DMS153 treated with DMSO at 0.1 percent for 48 hours (cell line): ENCODE measurements around the gene E2F7.

Source experiments
- DNase-seq: peaks from one replicate; lab custom pipeline; 2025; ENCODE audit not compliant: unreplicated experiment; lab: John Stamatoyannopoulos, UW

Gene E2F7

DNA sequence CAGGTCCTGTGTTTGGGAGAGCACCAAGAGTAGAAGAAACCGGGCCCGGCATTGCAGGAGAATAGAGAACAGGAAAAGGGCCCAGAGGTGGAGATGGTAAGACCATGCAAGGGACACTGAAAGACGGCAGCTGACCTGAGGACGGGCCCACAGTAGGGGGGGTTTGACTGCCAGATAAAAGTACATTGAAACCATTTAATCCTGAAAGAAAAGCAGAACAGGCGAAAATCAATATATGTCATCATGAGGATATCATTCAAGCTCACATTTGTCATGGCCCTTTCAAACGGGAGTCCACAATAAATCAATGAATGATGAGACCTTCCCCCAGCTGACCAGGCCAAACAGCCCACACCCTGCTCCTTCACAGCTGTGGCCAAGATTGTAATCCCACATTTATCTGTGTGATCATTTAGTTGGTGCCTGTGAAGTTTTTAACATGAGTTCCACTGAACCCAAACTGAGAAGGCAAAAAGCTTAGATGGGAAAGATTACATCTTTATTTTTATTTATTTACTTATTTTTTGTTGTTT lies 39.5 kb downstream of the E2F7 start:
- DNase-seq, result no peak

DNA sequence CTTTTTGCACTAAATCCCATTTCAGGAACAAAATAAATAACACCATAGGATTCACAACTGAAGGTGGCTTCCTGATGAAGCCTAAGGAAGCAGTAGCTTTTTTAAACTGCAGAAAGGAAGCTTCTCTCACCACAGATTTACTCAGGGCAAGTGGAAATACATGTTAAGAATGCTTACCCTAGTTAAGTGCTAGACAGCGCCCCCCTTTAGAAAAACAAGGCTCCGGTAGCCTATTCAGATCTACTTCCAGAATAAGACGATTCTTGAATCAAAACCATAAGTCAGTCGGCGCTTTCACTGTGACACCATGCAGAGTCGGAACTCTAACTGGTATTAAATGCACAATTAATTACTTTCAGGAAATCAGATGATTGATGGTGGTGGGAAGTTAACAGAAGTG lies 41.9 kb downstream of the E2F7 start:
- DNase-seq, result no peak

DNA sequence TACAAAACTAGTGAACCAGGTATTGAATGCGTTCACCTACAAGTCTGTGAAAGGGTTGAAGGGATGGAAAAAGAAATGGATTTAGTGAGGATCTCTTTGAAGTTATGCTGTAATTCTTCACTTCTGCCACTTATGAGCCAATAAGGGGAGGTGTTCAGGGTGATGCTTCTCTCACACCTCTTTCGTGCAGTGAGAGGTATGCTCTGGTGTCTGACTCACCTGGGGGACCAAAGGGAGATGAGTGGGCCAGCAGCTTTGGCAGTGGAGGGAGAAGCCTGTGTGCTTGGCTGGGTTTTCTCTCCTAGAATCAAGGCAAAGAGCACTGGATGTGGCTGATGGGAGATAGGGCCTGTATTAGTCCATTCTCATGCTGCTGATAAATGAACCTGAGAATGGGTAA lies 45.4 kb downstream of the E2F7 start:
- DNase-seq, result no peak

GRCh38 chr12:77016606-77017005 lies 48.8 kb downstream of the E2F7 start:
- DNase-seq, result no peak

- DNase-seq, result no peak
Measured at GRCh38 chr12:77013091-77013490, 52.3 kb downstream of the E2F7 start.

- peak; percentile 78 for DNase-seq
Measured at GRCh38 chr12:77010691-77011548, 54.4 kb downstream of the E2F7 start.

DNA sequence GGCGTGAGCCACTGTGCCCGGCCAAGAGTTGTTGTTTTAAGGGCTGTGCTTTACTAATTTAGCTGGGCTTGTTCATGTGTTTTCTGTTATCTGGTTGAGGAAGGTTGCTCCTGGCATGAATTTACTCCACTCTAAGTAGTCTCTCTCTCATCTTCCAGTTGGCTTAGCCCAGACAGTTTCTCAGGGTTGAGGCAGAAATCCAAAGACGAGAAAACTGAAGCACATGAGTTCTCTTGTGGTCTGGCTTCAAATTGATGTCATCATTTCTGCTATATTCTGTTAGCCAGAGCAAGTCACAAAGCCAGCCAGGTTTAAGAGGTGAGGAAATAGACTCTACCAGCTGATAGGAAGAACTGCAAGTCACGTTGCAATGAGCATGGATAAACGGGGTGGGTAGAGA lies 57.9 kb downstream of the E2F7 start:
- no peak for DNase-seq

DNA sequence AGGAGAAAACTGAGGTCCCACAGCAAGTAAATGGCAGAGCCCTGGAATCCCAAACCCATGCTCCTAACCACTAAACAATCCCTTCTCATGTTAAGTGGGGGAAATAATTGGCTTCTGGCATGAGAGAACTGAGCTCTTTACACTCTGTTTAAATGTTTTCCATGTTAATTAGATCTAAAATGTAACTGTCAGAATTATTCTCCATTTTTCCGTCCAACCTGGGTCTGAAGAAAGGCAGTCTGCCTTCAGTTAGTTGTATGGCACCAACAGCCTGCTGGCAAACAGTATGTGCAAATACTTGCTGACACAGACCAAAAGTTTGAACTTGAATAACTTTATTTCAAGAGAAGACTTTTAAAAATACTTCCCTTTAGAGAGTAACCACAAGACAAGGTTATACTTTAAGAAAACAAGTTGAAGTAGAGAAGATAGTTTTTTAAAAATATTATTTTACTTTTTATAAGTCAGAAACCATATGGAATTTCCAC lies 59.7 kb downstream of the E2F7 start:
- DNase-seq, result no peak

DNA sequence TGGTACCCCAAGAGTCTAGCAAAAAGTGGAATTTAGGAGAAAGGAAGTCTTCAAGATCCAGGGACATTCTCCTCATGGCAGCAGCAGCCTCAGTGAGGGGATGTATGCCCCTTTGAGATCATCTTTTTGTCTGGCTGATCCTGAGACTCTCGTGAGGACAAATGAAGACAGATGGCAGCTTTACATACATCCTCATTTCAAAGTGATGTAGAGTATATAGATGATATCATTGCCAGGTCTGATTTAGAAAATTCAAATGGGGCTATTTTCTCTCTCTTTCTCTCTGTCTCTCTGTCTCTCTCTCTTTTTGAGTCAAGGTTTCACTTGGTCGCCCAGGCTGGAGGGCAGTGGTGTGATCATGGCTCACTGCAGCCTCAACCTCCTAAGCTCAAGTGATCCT lies 61.5 kb downstream of the E2F7 start:
- DNase-seq, result no peak

- no peak for DNase-seq
Measured at GRCh38 chr12:77003246-77003645, 62.1 kb downstream of the E2F7 start.

DNA sequence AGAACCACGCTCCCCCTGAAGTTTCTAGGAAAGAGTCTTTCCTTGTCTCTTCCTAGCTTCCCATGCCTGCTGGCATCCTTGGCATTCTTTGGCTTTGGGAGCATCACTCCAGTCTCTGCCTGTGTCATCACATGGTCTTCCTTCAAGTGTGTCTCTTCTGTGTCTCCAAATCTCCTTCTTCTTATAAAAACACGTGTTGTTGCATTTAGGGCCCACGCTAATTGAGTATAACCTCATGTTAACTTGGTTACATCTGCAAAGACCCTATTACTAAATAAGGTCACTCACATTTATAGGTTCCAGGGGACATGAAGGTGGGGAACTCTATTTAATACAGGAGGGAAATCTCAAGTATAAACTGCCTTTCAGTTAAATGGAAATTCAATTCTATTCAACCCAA lies 63.0 kb downstream of the E2F7 start:
- DNase-seq, result no peak

- peak; percentile 51 for DNase-seq
Measured at GRCh38 chr12:77001276-77001675, 64.1 kb downstream of the E2F7 start.

- no peak for DNase-seq
Measured at GRCh38 chr12:76998908-76999556, 66.3 kb downstream of the E2F7 start.

DNA sequence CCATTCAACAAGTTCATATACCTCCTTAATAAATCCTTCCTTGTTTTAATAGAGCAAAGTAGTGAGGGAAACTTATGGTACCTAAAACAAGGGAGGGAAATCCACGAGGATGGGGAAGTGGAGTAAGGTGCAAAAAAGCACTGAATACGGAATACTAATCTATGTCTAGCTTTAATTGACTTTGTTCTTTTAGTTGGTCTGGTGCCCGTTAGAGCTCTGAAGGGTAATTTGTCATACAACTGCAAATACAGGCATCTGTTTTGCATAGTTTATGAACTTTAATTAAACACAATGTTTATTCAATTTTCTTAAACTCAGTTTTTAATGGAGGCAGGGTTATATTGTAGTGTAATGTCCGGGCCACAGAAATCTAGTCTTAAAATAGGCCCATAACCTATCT lies 67.0 kb downstream of the E2F7 start:
- no peak for DNase-seq

DNA sequence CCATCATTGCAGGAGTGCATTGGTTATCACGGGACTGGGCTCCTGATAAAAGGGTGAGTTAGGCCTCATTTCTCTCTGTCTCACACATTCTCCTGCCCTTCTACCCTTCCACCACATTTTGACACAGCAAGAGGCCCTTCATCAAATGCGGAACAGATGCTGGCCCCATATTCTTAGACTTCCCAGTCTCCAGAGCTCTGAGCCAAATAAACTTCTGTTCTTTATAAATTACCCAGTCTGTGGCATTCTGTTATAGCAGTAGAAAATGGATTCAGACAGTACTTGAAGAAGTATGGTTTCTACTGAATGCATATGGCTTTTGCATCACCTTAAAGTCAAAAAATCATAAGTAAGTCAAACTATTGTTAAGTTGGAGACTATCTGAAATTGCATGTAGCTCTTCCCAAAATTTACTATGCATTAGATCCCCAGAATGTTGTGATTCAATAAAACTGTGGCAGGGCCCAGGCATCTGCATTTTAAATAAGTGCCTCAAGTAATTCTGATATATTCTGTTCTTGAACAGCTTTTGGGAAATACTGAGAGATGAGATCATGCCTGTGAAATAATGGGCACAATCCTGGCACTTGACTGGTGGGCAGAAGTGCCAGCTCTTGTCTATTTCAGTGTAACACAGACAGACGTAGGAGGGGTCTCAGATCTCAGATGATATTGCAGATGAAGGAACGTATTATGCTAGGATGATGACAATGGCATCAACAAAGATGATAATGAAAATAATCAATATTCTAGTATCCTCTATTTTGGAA lies 68.2 kb downstream of the E2F7 start:
- no peak for DNase-seq

DNA sequence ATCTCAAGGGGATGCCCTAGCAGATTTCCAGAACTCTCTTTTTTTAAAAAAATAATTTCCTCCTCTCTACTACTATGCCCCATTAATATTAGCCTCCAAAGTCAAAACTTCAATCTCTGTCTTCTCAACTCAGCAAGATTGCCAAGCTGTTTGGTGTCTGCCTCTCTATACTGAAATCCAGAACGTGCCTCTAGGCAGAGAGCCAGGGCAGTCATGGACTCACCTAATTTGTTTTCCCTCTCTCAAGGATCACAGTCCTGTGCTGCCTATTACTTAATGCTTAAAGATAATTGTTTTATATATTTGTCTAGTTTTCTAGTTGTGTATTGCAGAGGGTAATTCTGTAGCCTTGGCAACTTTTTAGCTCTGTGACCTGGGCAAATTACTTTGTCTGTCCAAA lies 74.7 kb downstream of the E2F7 start:
- DNase-seq, result no peak

DNA sequence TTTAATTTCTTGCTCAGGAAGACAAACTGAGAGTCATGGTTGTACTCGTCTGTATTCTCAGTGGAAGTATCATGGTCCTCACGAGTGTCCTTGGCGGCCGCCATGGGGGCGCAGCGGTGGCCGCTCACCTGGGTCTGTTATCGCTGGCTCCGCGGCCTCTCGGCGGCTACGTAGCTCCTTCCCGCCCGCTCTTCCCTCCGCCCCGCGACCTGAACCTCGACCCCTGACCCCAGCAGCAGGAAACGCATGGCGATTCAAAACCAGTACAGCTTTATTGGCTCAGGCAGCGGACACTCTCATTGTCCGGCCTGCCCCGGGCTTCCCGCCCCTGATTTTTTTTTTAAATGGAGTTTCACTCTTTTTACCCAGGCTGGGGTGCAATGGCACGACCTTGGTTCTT lies 80.8 kb downstream of the E2F7 start:
- DNase-seq, result no peak

GRCh38 chr12:76983420-76983819 lies 81.9 kb downstream of the E2F7 start:
- DNase-seq, result no peak

GRCh38 chr12:76980196-76980595 lies 85.2 kb downstream of the E2F7 start:
- DNase-seq, result no peak

DNA sequence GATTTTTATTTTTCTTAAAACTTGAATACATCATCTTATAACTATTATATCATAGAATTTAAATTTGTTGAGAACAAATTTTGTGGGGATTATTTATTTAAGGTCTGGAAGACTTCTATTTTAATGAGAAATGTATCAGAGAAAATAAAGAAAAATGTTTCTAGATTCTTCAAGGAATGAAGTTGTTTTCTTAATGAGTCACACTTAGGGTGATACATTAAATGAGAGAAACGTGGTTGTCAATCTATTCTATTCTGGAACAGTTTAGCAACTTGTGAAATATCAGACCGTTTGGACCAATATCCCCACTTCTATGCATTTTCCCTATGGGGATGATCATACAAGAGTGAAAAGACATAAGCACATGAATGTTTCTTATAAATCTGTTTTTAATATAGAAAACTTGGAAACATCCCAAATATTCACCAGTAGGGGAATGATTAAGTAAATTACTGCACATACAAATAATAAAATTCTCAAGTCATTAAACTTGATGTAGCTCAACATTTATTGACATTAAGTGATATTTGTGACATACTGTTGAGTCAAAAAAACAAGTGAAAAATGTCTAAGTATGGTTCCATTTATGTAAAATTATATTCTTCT lies 88.5 kb downstream of the E2F7 start:
- DNase-seq, result no peak
